ENCODE measurements around the gene CEP83. TPM values are rescaled to one million over a fixed set of nuclear protein-coding genes. Genes with fewer than 3 reads are reported as not detected.

CEP83 gene
- total and polyA plus RNA-seq, 9 of the 15 experiments (the other 6 are each of a cell fraction or from before 2014, with no cell fraction given): 5.3 to 40.5 (median 31.3) TPM

DNA sequence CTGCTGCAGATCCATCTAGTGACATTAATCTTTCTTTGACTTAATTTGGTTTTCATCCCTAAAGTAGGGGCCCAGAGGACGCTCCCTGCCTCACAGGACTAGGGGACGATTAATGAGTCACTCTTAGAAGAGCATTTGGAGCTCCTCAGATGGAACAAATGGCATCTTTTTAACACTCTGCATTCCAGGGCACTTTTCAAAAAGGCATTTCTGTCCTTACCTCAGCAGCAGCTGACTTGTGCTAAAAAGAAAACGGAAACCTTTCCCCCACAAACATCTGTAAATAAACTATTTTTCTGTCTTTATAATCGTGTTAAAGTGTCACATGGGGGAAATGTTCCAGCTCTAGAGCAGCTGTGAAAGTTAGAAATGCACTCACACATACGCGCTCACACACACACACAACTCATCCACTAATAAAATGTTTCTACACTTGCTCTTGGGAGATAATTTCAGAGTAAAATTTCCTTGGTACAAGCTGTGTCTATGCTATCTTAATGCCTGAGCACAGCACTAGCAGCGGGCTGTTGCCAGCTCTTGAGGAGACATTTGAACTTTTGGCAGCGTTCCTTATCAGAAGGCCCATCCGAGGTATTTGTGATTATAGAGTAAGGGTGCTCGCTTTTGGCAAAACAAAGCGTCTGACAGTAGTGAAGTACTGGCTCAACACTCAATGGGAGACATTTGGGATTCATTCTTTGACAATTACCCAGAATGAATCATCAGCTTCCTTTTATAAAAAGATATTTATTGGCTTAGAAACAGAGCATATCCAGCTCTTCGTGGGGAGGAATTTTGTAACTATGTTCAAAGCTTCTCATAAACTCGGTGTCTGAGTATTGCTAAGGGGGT lies 170.0 kb downstream of the CEP83 start:
- H3K36me3 ChIP-seq (ENCODE audit: control insufficient read depth, insufficient read depth, low read length): no peaks in the 10 kb centered on the region
- no TSS peak for BruUV-seq (replicated peaks)
- 48% methylated on average over 13 of the region's 13 CpGs for WGBS (ENCODE audit: insufficient coverage, low coverage, missing lambda C conversion rate)
- H3K4me2 ChIP-seq (ENCODE audit: insufficient read depth, low read length): no peak overlapping the region
- H3K4me1 ChIP-seq (replicated peaks in 1 of 2; ENCODE audit: control insufficient read depth in 2 of 2, insufficient read depth in 2 of 2, low read length in 2 of 2): peaks cover 9% of the 10 kb centered on the region in 2 experiments; a peak in 3 of 5 replicates
- in situ Hi-C loops (cut with MboI): no loop called here
- H3K79me2 ChIP-seq (ENCODE audit: control insufficient read depth, insufficient read depth, low read length): no peaks in the 10 kb centered on the region
- H3K9me3 ChIP-seq (replicated peaks; ENCODE audit: control insufficient read depth, insufficient read depth, low read depth, low read length): no peaks in the 10 kb centered on the region
- no peaks in the 10 kb centered on the region; the same call in 1 of the 2 replicates for H4K20me1 ChIP-seq (replicated peaks; ENCODE audit: control insufficient read depth, insufficient read depth, low read length)
- FAIRE-seq (peak; percentile 15), DNase-seq (ENCODE audit: extremely low read depth in 1 of 4, low spot score in 3 of 4) (peak in 1 of 4 experiments; percentile 35), ATAC-seq (peak; percentile 11; the same call in 1 of the 3 replicates)
- H3K4me3 ChIP-seq: no peak overlapping the region
- H3K27ac ChIP-seq (ENCODE audit: extremely low read depth, low read depth, low read length): no peak overlapping the region
- POLR2A ChIA-PET: interaction anchor here (0.9 to 1.6 kb wide), 5 partner anchors 9 to 169 kb away, joined by 3 to 6 read pairs (median 4); no protein-coding TSS in a partner anchor
- CTCF ChIA-PET (ENCODE audit: low intra/inter-chr PET ratio): no interaction called here
- no peak overlapping the region for H2AFZ ChIP-seq (ENCODE audit: low read depth, low read length)
- TF ChIP-seq NONO (IDR thresholded peaks at IDR 0.05; ENCODE audit: low read depth in 2 of 2, low read length in 1 of 2) (no peak), STAT6 (CRISPR knock-in tag; IDR thresholded peaks at IDR 0.05) (no peak), RFX7 (CRISPR knock-in tag; IDR thresholded peaks at IDR 0.05) (no peak), PATZ1 (CRISPR knock-in tag; IDR thresholded peaks at IDR 0.05; ENCODE audit: borderline replicate concordance) (no peak), FOSL1 (tag; conservative IDR thresholded peaks at IDR 0.05) (no peak)
- H3K9me1 ChIP-seq (ENCODE audit: control insufficient read depth, insufficient read depth, low read length): no peaks in the 10 kb centered on the region
- intact Hi-C loops (cut with micrococcal nuclease): no loop called here
- no peak overlapping the region for H3K9ac ChIP-seq (ENCODE audit: insufficient read depth in 1 of 2, low read depth in 2 of 2, low read length in 2 of 2)
- H3K27me3 ChIP-seq (ENCODE audit: control insufficient read depth in 2 of 2, insufficient read depth in 2 of 2, low read length in 2 of 2): no peaks in the 10 kb centered on the region

Measured in K562 (cell line).